Right lobe of liver (tissue), 6 donors: ENCODE results near the gene ZNF580. TPM values are rescaled to one million over a fixed set of nuclear protein-coding genes. Genes with fewer than 3 reads are reported as not detected.

ENCODE experiments used
- ATAC-seq, 4 donors: fragments of 200-7000 bp; cut with Tn5 transposase; one replicate each; pipeline ENCODE4 v1.9.1; 2020; ENCODE audit warnings: mild to moderate bottlenecking in 4 of 4, moderate library complexity in 4 of 4
- DNase-seq, 3 donors: peaks; one replicate each; pipeline ENCODE4 v3.0.0-alpha.2; 2020
- H3K27ac ChIP-seq, 3 donors: fragments of 200-600 bp; one replicate each; pipeline ENCODE4 v1.8.0; 2022
- H3K27me3 ChIP-seq, 2 donors: fragments of 200-600 bp; one replicate each; pipeline ENCODE4 v1.8.0; 2022
- H3K36me3 ChIP-seq, 4 donors: fragments of 200-600 bp; sonication (generic) in 1 of 4; one replicate each; pipeline versions ENCODE4 v1.5.1 to v1.8.0; 2017 to 2022; ENCODE audit warnings: control low read depth in 1 of 4
- H3K4me1 ChIP-seq, 4 donors: fragments of 200-600 bp; sonication (generic) in 1 of 4; one replicate each; pipeline versions ENCODE4 v1.5.1 to v1.8.0; 2017 to 2022; ENCODE audit warnings: control low read depth in 1 of 4
- H3K4me3 ChIP-seq, 3 donors: fragments of 200-600 bp; one replicate each; pipeline ENCODE4 v1.8.0; 2022
- H3K9me3 ChIP-seq, 4 donors: fragments of 200-600 bp; sonication (generic) in 1 of 4; one replicate each; pipeline versions ENCODE4 v1.5.1 to v1.8.0; 2017 to 2022; ENCODE audit warnings: control low read depth in 1 of 4
- CTCF ChIP-seq, 4 donors: fragments of 200-600 bp in 3 of 4; fragments of 450-650 bp in 1 of 4; IDR thresholded peaks; one replicate each; pipeline versions ENCODE4 v1.5.1 to v1.8.0; 2016 to 2022; ENCODE audit warnings: antibody characterized with exemption in 4 of 4, mild to moderate bottlenecking in 2 of 4
- POLR2A ChIP-seq: fragments of 450-650 bp; IDR thresholded peaks from one replicate; pipeline ENCODE4 v1.6.1; 2017; ENCODE audit warnings: antibody characterized with exemption, mild to moderate bottlenecking
- WGBS: methylation state at CpG from one replicate; pipeline ENCODE4 v1.1.6; 2018; ENCODE audit warnings: low coverage, low lambda C conversion rate; ENCODE audit not compliant: insufficient coverage; ENCODE audit errors: missing lambda C conversion rate; 5-methylcytosine and 5-hydroxymethylcytosine counted together
- intact Hi-C, 2 donors: fragments of 100-400 bp; cut with DNase I; formaldehyde crosslinking; loops; one replicate each; pipeline versions ENCODE4 v1.11.2 to v1.14.1; 2022
- total RNA-seq, 6 experiments: library from RNA; depleted of rRNA in 2 of 6; stranded (reverse); fragments of >200 nt in 2 of 6; fragmentation: NEBNext Ultra II Directional in 3 of 6; extraction: Animal tissue kit (Norgen Biotek cat#: 25700) in 3 of 6; gene quantifications; one replicate each; pipeline versions ENCODE4 v1.1.0 to v1.2.4, GENCODE V29; 2016 to 2023
- donor health status: DM: no; HTN: yes; CAD: no.
- donor health status: DM: no; HTN: no; CAD: no.
- donor health status: DM: no; HTN: no; CAD: no.
- donor health status: DM: no; HTN: yes; CAD: no.
- donor health status: DM: no; HTN: yes; CAD: no.

The ZNF580 gene
- total RNA-seq, 6 experiments from 2014 or later: 5.4 to 11.6 (median 6.5) TPM

- H3K4me1 ChIP-seq: no peaks in the 10 kb centered on the region
- H3K36me3 ChIP-seq: peaks cover 0 to 14% (median 0%) of the 10 kb centered on the region in 4 donors
- 87% methylated on average over 10 of the region's 75 CpGs for WGBS
- H3K9me3 ChIP-seq: no peaks in the 10 kb centered on the region
- DNase-seq: no peak
- intact Hi-C loops: no loop called here
- H3K27ac ChIP-seq: no peak overlapping the region
- no peak overlapping the region for H3K4me3 ChIP-seq
- no peaks in the 10 kb centered on the region for H3K27me3 ChIP-seq
- no peak for TF ChIP-seq CTCF (IDR thresholded peaks at IDR 0.05)
- no peak for TF ChIP-seq POLR2A
- no peak for ATAC-seq
These were observed 26.7 kb upstream of the ZNF580 start for GRCh38 chr19:55613930-55614710.

GRCh38 chr19:55614711-55615542 is 25.9 kb upstream of the ZNF580 start:
- DNase-seq (no peak), ATAC-seq (no peak)
- no peak overlapping the region for H3K27ac ChIP-seq
- H3K4me1 ChIP-seq: no peaks in the 10 kb centered on the region
- intact Hi-C loops: no loop called here
- no peak overlapping the region for H3K4me3 ChIP-seq
- TF ChIP-seq POLR2A (no peak), CTCF (IDR thresholded peaks at IDR 0.05) (no peak)
- WGBS: 100% methylated on average over 30 of the region's 98 CpGs
- peaks cover 0 to 14% (median 0%) of the 10 kb centered on the region in 4 donors for H3K36me3 ChIP-seq
- no peaks in the 10 kb centered on the region for H3K9me3 ChIP-seq
- H3K27me3 ChIP-seq: no peaks in the 10 kb centered on the region

GRCh38 chr19:55615543-55616394 is 25.0 kb upstream of the ZNF580 start:
- Histone ChIP-seq H3K36me3 (peaks cover 0 to 14% (median 0%) of the 10 kb centered on the region in 4 donors), H3K9me3 (no peaks in the 10 kb centered on the region), H3K27me3 (no peaks in the 10 kb centered on the region), H3K4me1 (no peaks in the 10 kb centered on the region), H3K4me3 (no peak overlapping the region), H3K27ac (no peak overlapping the region)
- intact Hi-C loops: no loop called here
- DNase-seq: no peak
- 90% methylated on average over 2 of the region's 88 CpGs for WGBS
- no peak for TF ChIP-seq POLR2A
- no peak for TF ChIP-seq CTCF (IDR thresholded peaks at IDR 0.05)
- no peak for ATAC-seq

GRCh38 chr19:55616395-55616875 is 24.4 kb upstream of the ZNF580 start:
- no peak overlapping the region for H3K27ac ChIP-seq
- ATAC-seq: no peak
- H3K4me1 ChIP-seq: no peaks in the 10 kb centered on the region
- TF ChIP-seq POLR2A: no peak
- TF ChIP-seq CTCF (IDR thresholded peaks at IDR 0.05): no peak
- DNase-seq: no peak
- H3K36me3 ChIP-seq: peaks cover 0 to 14% (median 0%) of the 10 kb centered on the region in 4 donors
- no CpG with 5 or more reads among the region's 38 CpGs for WGBS
- intact Hi-C loops: no loop called here
- no peaks in the 10 kb centered on the region for H3K27me3 ChIP-seq
- H3K9me3 ChIP-seq: no peaks in the 10 kb centered on the region
- H3K4me3 ChIP-seq: no peak overlapping the region
